PC-3 (cell line): ENCODE data around the gene RTP1.

Source experiments
- EZH2 ChIP-seq: fragments of 300-600 bp; sonication (generic); IDR thresholded peaks from one replicate; pipeline ENCODE4 v1.6.1; 2017; ENCODE audit warnings: antibody characterized with exemption, mild to moderate bottlenecking, low read length; ENCODE audit not compliant: unreplicated experiment
- TF ChIP-seq, protein P1 (sequence below): fragments of 300-600 bp; sonication (generic); conservative IDR thresholded peaks from 2 replicates; pipeline ENCODE4 v1.5.1; 2017; ENCODE audit warnings: antibody characterized with exemption, low read depth, mild to moderate bottlenecking, low read length

- TF ChIP-seq EZH2: no peak
- TF ChIP-seq, protein P1, sequence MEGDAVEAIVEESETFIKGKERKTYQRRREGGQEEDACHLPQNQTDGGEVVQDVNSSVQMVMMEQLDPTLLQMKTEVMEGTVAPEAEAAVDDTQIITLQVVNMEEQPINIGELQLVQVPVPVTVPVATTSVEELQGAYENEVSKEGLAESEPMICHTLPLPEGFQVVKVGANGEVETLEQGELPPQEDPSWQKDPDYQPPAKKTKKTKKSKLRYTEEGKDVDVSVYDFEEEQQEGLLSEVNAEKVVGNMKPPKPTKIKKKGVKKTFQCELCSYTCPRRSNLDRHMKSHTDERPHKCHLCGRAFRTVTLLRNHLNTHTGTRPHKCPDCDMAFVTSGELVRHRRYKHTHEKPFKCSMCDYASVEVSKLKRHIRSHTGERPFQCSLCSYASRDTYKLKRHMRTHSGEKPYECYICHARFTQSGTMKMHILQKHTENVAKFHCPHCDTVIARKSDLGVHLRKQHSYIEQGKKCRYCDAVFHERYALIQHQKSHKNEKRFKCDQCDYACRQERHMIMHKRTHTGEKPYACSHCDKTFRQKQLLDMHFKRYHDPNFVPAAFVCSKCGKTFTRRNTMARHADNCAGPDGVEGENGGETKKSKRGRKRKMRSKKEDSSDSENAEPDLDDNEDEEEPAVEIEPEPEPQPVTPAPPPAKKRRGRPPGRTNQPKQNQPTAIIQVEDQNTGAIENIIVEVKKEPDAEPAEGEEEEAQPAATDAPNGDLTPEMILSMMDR: no peak
These were observed 14.9 kb downstream of the RTP1 start for GRCh38 chr3:187212196-187212545.
